ENCODE measurements around the gene FLOT1.
"Not testable (repeated sequence)": the region's sequence is repeated elsewhere in the genome, so short reads cannot be mapped to it uniquely, and the experiment has no call there.

Gene FLOT1

GRCh38 chr6:30767158-30767943 lies 24.9 kb upstream of the FLOT1 start:
- DNase-seq = no peak

- DNase-seq = no peak
Observed at GRCh38 chr6:30766461-30767157, 24.1 kb upstream of the FLOT1 start.

- DNase-seq = not testable (repeated sequence)
Observed at GRCh38 chr6:30765495-30765894, 23.0 kb upstream of the FLOT1 start.

GRCh38 chr6:30764490-30765043 lies 22.1 kb upstream of the FLOT1 start:
- DNase-seq = not testable (repeated sequence)

GRCh38 chr6:30763618-30764489 lies 21.4 kb upstream of the FLOT1 start:
- peak; percentile 36 for DNase-seq

GRCh38 chr6:30763155-30763617 lies 20.7 kb upstream of the FLOT1 start:
- no peak for DNase-seq

GRCh38 chr6:30761791-30762429 lies 19.4 kb upstream of the FLOT1 start:
- DNase-seq = no peak

- no peak for DNase-seq
Observed at GRCh38 chr6:30760549-30760948, 18.1 kb upstream of the FLOT1 start.

GRCh38 chr6:30759575-30760239 lies 17.2 kb upstream of the FLOT1 start:
- no peak for DNase-seq

GRCh38 chr6:30757261-30757904 lies 14.9 kb upstream of the FLOT1 start:
- no peak for DNase-seq

GRCh38 chr6:30756405-30757003 lies 14.0 kb upstream of the FLOT1 start:
- not testable (repeated sequence) for DNase-seq

GRCh38 chr6:30754631-30755030 lies 12.1 kb upstream of the FLOT1 start:
- DNase-seq = no peak

GRCh38 chr6:30752157-30752927 lies 9.9 kb upstream of the FLOT1 start:
- DNase-seq = no peak

- no peak for DNase-seq
Observed at GRCh38 chr6:30750379-30750668, 7.8 kb upstream of the FLOT1 start.

- DNase-seq = no peak
Observed at GRCh38 chr6:30749554-30750378, 7.3 kb upstream of the FLOT1 start.

GRCh38 chr6:30748851-30749540 lies 6.5 kb upstream of the FLOT1 start:
- no peak for DNase-seq

GRCh38 chr6:30747902-30748769 lies 5.6 kb upstream of the FLOT1 start:
- DNase-seq = no peak

- DNase-seq = no peak
Observed at GRCh38 chr6:30747300-30747687, 4.8 kb upstream of the FLOT1 start.

Measured in CD4-positive, alpha-beta T cell treated with Interleukin-17A for 4 hours (primary cell).